B cell (primary cell): ENCODE measurements around the gene GLCCI1. TPM values are rescaled to one million over a fixed set of nuclear protein-coding genes. Genes with fewer than 3 reads are reported as not detected.

Experiments
- ATAC-seq: fragments of 200-7000 bp; cut with Tn5 transposase; one replicate; pipeline ENCODE4 v1.10.0; 2021; ENCODE audit warnings: low read depth, mild to moderate bottlenecking, moderate number of reproducible peaks, moderate library complexity
- CTCF ChIA-PET: fragments of 350-600 bp; sonication (Branson Sonifier 250); formaldehyde crosslinking; loops from one replicate; lab custom pipeline; 2021; ENCODE audit warnings: antibody characterized with exemption, inconsistent platforms; lab: Charles Lee
- POLR2A ChIA-PET: fragments of 350-600 bp; sonication (Branson Sonifier 250); formaldehyde crosslinking; loops from one replicate; lab custom pipeline; 2021; ENCODE audit warnings: antibody characterized with exemption; lab: Charles Lee
- DNase-seq: peaks from one replicate; pipeline ENCODE4 v3.0.0; 2013
- H2AFZ ChIP-seq: 2 replicates; pipeline ENCODE4 v1.6.1; 2012; ENCODE audit warnings: mild to moderate bottlenecking, low read depth, low read length; ENCODE audit not compliant: insufficient read depth, poor library complexity, severe bottlenecking
- H3K27ac ChIP-seq, 2 donors: 1 replicate in 1 of 2; 2 replicates in 1 of 2; pipeline ENCODE4 v1.5.1; 2012 to 2013; ENCODE audit warnings: low read length in 2 of 2, mild to moderate bottlenecking in 2 of 2, moderate library complexity in 1 of 2
- H3K27me3 ChIP-seq, 4 experiments: fragments of 200-600 bp in 1 of 4; sonication (generic) in 1 of 4; replicated peaks in 1 of 4; 1 replicate in 2 of 4; 2 replicates in 2 of 4; pipeline versions ENCODE4 v1.6.1 to v1.7.0; 2013 to 2016; ENCODE audit warnings: low read length in 3 of 4, mild to moderate bottlenecking in 2 of 4, mixed read lengths in 1 of 4, moderate library complexity in 1 of 4; ENCODE audit not compliant: insufficient read depth in 4 of 4, control insufficient read depth in 3 of 4; ENCODE audit errors: control extremely low read depth in 1 of 4
- H3K36me3 ChIP-seq, 2 experiments: replicated peaks in 1 of 2; 1 replicate in 1 of 2; 2 replicates in 1 of 2; pipeline versions ENCODE4 v1.6.1 to v1.7.1; 2013; ENCODE audit warnings: low read length in 1 of 2; ENCODE audit not compliant: insufficient read depth in 2 of 2, control insufficient read depth in 1 of 2; ENCODE audit errors: control extremely low read depth in 1 of 2, extremely low read depth in 1 of 2
- H3K4me1 ChIP-seq, 2 donors: fragments of 200-600 bp in 1 of 2; sonication (generic) in 1 of 2; 1 replicate in 1 of 2; 2 replicates in 1 of 2; pipeline versions ENCODE4 v1.5.1 to v1.6.1; 2013 to 2017; ENCODE audit warnings: low read length in 2 of 2; ENCODE audit not compliant: control insufficient read depth in 2 of 2, insufficient read depth in 2 of 2
- H3K4me2 ChIP-seq: replicated peaks from 2 replicates; pipeline ENCODE3; 2012; ENCODE audit warnings: mild to moderate bottlenecking, low read depth, low read length; ENCODE audit not compliant: poor library complexity, severe bottlenecking
- H3K4me3 ChIP-seq, 5 experiments: fragments of 200-600 bp in 1 of 5; sonication (generic) in 1 of 5; 1 replicate in 3 of 5; 2 replicates in 2 of 5; pipeline versions ENCODE4 v1.5.1 to v1.7.0; 2011 to 2016; ENCODE audit warnings: low read length in 4 of 5, mild to moderate bottlenecking in 4 of 5, low read depth in 2 of 5, control low read depth in 1 of 5, moderate library complexity in 1 of 5; ENCODE audit not compliant: insufficient read depth in 1 of 5; ENCODE audit errors: control extremely low read depth in 1 of 5, extremely low read depth in 1 of 5
- H3K79me2 ChIP-seq: fragments of 200-600 bp; sonication (generic); one replicate; pipeline ENCODE4 v1.6.0; 2016; ENCODE audit warnings: low read length; ENCODE audit not compliant: control insufficient read depth, insufficient read depth
- H3K9ac ChIP-seq: fragments of 200-600 bp; sonication (generic); 2 replicates; pipeline ENCODE4 v1.6.1; 2017; ENCODE audit warnings: mild to moderate bottlenecking, low read length, moderate library complexity
- H3K9me3 ChIP-seq, 3 donors: one replicate each; pipeline versions ENCODE4 v1.6.1 to v1.7.1; 2013; ENCODE audit warnings: low read length in 2 of 3; ENCODE audit not compliant: control insufficient read depth in 2 of 3, insufficient read depth in 1 of 3; ENCODE audit errors: control extremely low read depth in 1 of 3
- H4K20me1 ChIP-seq: 2 replicates; pipeline ENCODE4 v1.6.0; 2012; ENCODE audit warnings: mild to moderate bottlenecking, low read length; ENCODE audit not compliant: insufficient read depth, control insufficient read depth, poor library complexity, severe bottlenecking
- H3K27ac Mint-ChIP-seq: one replicate; pipeline ENCODE4 v1.8.0; 2021; ENCODE audit warnings: mixed read lengths
- H3K27me3 Mint-ChIP-seq: one replicate; pipeline ENCODE4 v1.8.0; 2021; ENCODE audit warnings: mixed read lengths
- H3K4me1 Mint-ChIP-seq: one replicate; pipeline ENCODE4 v1.8.0; 2021; ENCODE audit warnings: mixed read lengths
- H3K4me3 Mint-ChIP-seq: one replicate; pipeline ENCODE4 v1.8.0; 2021; ENCODE audit warnings: mixed read lengths
- H3K9me3 Mint-ChIP-seq: one replicate; pipeline ENCODE4 v1.8.0; 2022; ENCODE audit warnings: mixed read lengths; ENCODE audit not compliant: insufficient read depth
- CTCF ChIP-seq: fragments of 200-600 bp; IDR thresholded peaks from one replicate; pipeline ENCODE4 v1.8.0; 2022; ENCODE audit warnings: antibody characterized with exemption, mild to moderate bottlenecking
- EZH2 ChIP-seq: IDR thresholded peaks from 2 replicates; pipeline ENCODE4 v1.6.1; 2012; ENCODE audit warnings: borderline replicate concordance, low read depth, mild to moderate bottlenecking, moderate library complexity, low read length; ENCODE audit not compliant: insufficient read depth, poor library complexity, severe bottlenecking
- WGBS: methylation state at CpG from one replicate; pipeline ENCODE4 v1.1.5; 2013; ENCODE audit warnings: missing lambda C conversion rate; ENCODE audit not compliant: insufficient coverage; 5-methylcytosine and 5-hydroxymethylcytosine counted together
- intact Hi-C: fragments of 100-400 bp; cut with micrococcal nuclease; formaldehyde crosslinking; loops from one replicate; pipeline ENCODE4 v1.10.0; 2022
- polyA plus RNA-seq: library from polyadenylated mRNA; depleted of rRNA; stranded (reverse); fragments of >200 nt; gene quantifications from 2 replicates; pipeline ENCODE4 v1.2.3, GENCODE V29; 2012
- total RNA-seq, 2 donors: library from RNA; stranded (reverse); fragments of 120-200 nt in 1 of 2; gene quantifications; 1 replicate in 1 of 2; 2 replicates in 1 of 2; pipeline versions ENCODE4 v1.2.3 to v1.2.4, GENCODE V29; 2013 to 2022

GLCCI1 gene
- total and polyA plus RNA-seq, 2 donors (not counting 1 experiment from before 2014, with no cell fraction given): 17.7 to 50.3 TPM

- H3K4me3 Mint-ChIP-seq: peak overlapping the region; percentile 31
- peak; percentile 26 for DNase-seq
Measured at GRCh38 chr7:8131694-8132605, 163.4 kb downstream of the GLCCI1 start.

More at GRCh38 chr7:8131694-8132605, 163.4 kb downstream of the GLCCI1 start:
- Histone ChIP-seq H3K27ac (peak overlapping the region; percentile 39 to 68), H3K9me3 (no peaks in the 10 kb centered on the region), H4K20me1 (no peaks in the 10 kb centered on the region), H2AFZ (peak overlapping the region; percentile 39), H3K79me2 (no peaks in the 10 kb centered on the region), H3K4me3 (no peak overlapping the region), H3K9ac (no peak overlapping the region), H3K4me2 (peak overlapping the region; percentile 36), H3K36me3 (no peaks in the 10 kb centered on the region), H3K27me3 (no peaks in the 10 kb centered on the region), H3K4me1 (peaks cover 24 to 43% of the 10 kb centered on the region in 2 donors)
- WGBS: 59% methylated on average over 3 of the region's 5 CpGs
- Mint-ChIP-seq H3K4me1 (peaks cover 49% of the 10 kb centered on the region), H3K27ac (peak overlapping the region; percentile 69), H3K27me3 (no peaks in the 10 kb centered on the region), H3K9me3 (no peaks in the 10 kb centered on the region)
- ATAC-seq: peak; percentile 41
- ChIA-PET POLR2A (no interaction called here), CTCF (interaction anchor here (1.3 kb wide), 1 partner anchor 451 kb away, joined by 4 read pairs; no protein-coding TSS in a partner anchor)
- no peak for TF ChIP-seq EZH2
- no peak for TF ChIP-seq CTCF
- intact Hi-C loops: no loop called here
